WTC11 (cell line): ENCODE data around the gene TMEM164. TPM values are rescaled to one million over a fixed set of nuclear protein-coding genes. Genes with fewer than 3 reads are reported as not detected.

Source experiments
- ATAC-seq: fragments of 200-7000 bp; cut with Tn5 transposase; 2 replicates; pipeline ENCODE4 v1.10.0; 2021; ENCODE audit warnings: mild to moderate bottlenecking, moderate library complexity
- CTCF ChIA-PET: fragments of 300-600 bp; sonication (Branson Sonifier 250); formaldehyde crosslinking; loops from one replicate; lab custom pipeline; 2021; ENCODE audit warnings: antibody characterized with exemption; lab: Charles Lee
- POLR2A ChIA-PET: fragments of 350-600 bp; sonication (Branson Sonifier 250); formaldehyde crosslinking; loops from one replicate; lab custom pipeline; 2021; ENCODE audit warnings: antibody characterized with exemption; lab: Charles Lee
- DNase-seq: peaks from one replicate; pipeline ENCODE4 v3.0.0; 2021; ENCODE audit warnings: low spot score
- H3K27ac Mint-ChIP-seq: 2 replicates; pipeline ENCODE4 v1.8.0; 2021; ENCODE audit warnings: mixed read lengths
- H3K27me3 Mint-ChIP-seq: 2 replicates; pipeline ENCODE4 v1.8.0; 2021; ENCODE audit warnings: low read depth, mild to moderate bottlenecking, moderate library complexity, mixed read lengths
- H3K36me3 Mint-ChIP-seq: 2 replicates; pipeline ENCODE4 v1.8.0; 2021; ENCODE audit warnings: mixed read lengths
- H3K4me1 Mint-ChIP-seq: 2 replicates; pipeline ENCODE4 v1.8.0; 2022; ENCODE audit warnings: mixed read lengths
- H3K4me3 Mint-ChIP-seq: 2 replicates; pipeline ENCODE4 v1.8.0; 2021; ENCODE audit warnings: mild to moderate bottlenecking, moderate library complexity, mixed read lengths
- H3K9me3 Mint-ChIP-seq: 2 replicates; pipeline ENCODE4 v1.8.0; 2021; ENCODE audit warnings: mixed read lengths
- ARID4B ChIP-seq: sonication (generic); formaldehyde crosslinking; IDR thresholded peaks from 2 replicates; pipeline ENCODE4 v1.8.0; 2023; ENCODE audit warnings: missing genetic modification reagents, mild to moderate bottlenecking, borderline replicate concordance
- ATF1 ChIP-seq: sonication (generic); formaldehyde crosslinking; IDR thresholded peaks from 2 replicates; pipeline ENCODE4 v1.8.1; 2023; ENCODE audit warnings: mild to moderate bottlenecking, moderate library complexity, missing genetic modification reagents
- E2F5 ChIP-seq: sonication (generic); formaldehyde crosslinking; IDR thresholded peaks from 2 replicates; pipeline ENCODE4 v1.8.1; 2022; ENCODE audit warnings: mild to moderate bottlenecking, moderate library complexity, missing genetic modification reagents
- EMX1 ChIP-seq: fragments of 250-450 bp; sonication (Bioruptor Pico); IDR thresholded peaks from 2 replicates; pipeline ENCODE4 v1.8.0; 2021; ENCODE audit warnings: mild to moderate bottlenecking
- GTF2I ChIP-seq: fragments of 250-450 bp; sonication (Bioruptor Pico); conservative IDR thresholded peaks from 2 replicates; pipeline ENCODE4 v1.4.0; 2021; ENCODE audit warnings: mild to moderate bottlenecking
- HMGA2 ChIP-seq: fragments of 250-450 bp; sonication (Bioruptor Pico); IDR thresholded peaks from 2 replicates; pipeline ENCODE4 v1.4.0; 2021; ENCODE audit warnings: mild to moderate bottlenecking, moderate library complexity
- MXD4 ChIP-seq: fragments of 250-450 bp; sonication (Bioruptor Pico); IDR thresholded peaks from 2 replicates; pipeline ENCODE4 v1.8.0; 2021; ENCODE audit warnings: mild to moderate bottlenecking, moderate library complexity, borderline replicate concordance
- NFYB ChIP-seq: sonication (generic); formaldehyde crosslinking; conservative IDR thresholded peaks from 2 replicates; pipeline ENCODE4 v1.8.0; 2022; ENCODE audit warnings: low read depth, missing genetic modification reagents
- NR2C2 ChIP-seq: sonication (generic); formaldehyde crosslinking; IDR thresholded peaks from 2 replicates; pipeline ENCODE4 v1.8.0; 2022; ENCODE audit warnings: mild to moderate bottlenecking, missing genetic modification reagents
- NR3C1 ChIP-seq: sonication (generic); formaldehyde crosslinking; conservative IDR thresholded peaks from 2 replicates; pipeline ENCODE4 v1.8.1; 2023; ENCODE audit warnings: low read depth, mild to moderate bottlenecking, missing genetic modification reagents
- RORB ChIP-seq: fragments of 250-450 bp; sonication (Bioruptor Pico); IDR thresholded peaks from 2 replicates; pipeline ENCODE4 v1.9.0; 2021; ENCODE audit warnings: mild to moderate bottlenecking
- TP53 ChIP-seq: sonication (generic); formaldehyde crosslinking; IDR thresholded peaks from 2 replicates; pipeline ENCODE4 v1.8.1; 2023; ENCODE audit warnings: mild to moderate bottlenecking, missing genetic modification reagents
- ZBTB21 ChIP-seq: sonication (generic); formaldehyde crosslinking; IDR thresholded peaks from 2 replicates; pipeline ENCODE4 v1.8.1; 2023; ENCODE audit warnings: mild to moderate bottlenecking, missing genetic modification reagents, borderline replicate concordance
- ZMAT4 ChIP-seq: fragments of 250-450 bp; sonication (Bioruptor Pico); IDR thresholded peaks from 2 replicates; pipeline ENCODE4 v1.9.0; 2021; ENCODE audit warnings: mild to moderate bottlenecking
- ZNF138 ChIP-seq: sonication (generic); formaldehyde crosslinking; conservative IDR thresholded peaks from 2 replicates; pipeline ENCODE4 v1.8.1; 2022; ENCODE audit warnings: mild to moderate bottlenecking, moderate library complexity, missing genetic modification reagents
- ZNF219 ChIP-seq: sonication (generic); formaldehyde crosslinking; IDR thresholded peaks from 2 replicates; pipeline ENCODE4 v1.8.0; 2023; ENCODE audit warnings: missing genetic modification reagents, mild to moderate bottlenecking, borderline replicate concordance
- ZNF232 ChIP-seq: sonication (generic); formaldehyde crosslinking; IDR thresholded peaks from 2 replicates; pipeline ENCODE4 v1.8.0; 2022; ENCODE audit warnings: mild to moderate bottlenecking, missing genetic modification reagents
- ZNF317 ChIP-seq: sonication (generic); formaldehyde crosslinking; IDR thresholded peaks from 2 replicates; pipeline ENCODE4 v1.8.1; 2023; ENCODE audit warnings: low read depth, mild to moderate bottlenecking, moderate library complexity, missing genetic modification reagents, borderline replicate concordance
- ZNF396 ChIP-seq: fragments of 250-450 bp; sonication (Bioruptor Pico); IDR thresholded peaks from 2 replicates; pipeline ENCODE4 v1.8.0; 2021; ENCODE audit warnings: mild to moderate bottlenecking, moderate library complexity, borderline replicate concordance
- ZNF423 ChIP-seq: fragments of 250-450 bp; sonication (Bioruptor Pico); IDR thresholded peaks from 2 replicates; pipeline ENCODE4 v2.1.2; 2022; ENCODE audit warnings: mild to moderate bottlenecking, moderate library complexity
- total RNA-seq: library from RNA; stranded (reverse); gene quantifications from 3 replicates; pipeline ENCODE4 v1.2.3, GENCODE V29; 2021
- TF ChIP-seq, protein P1 (sequence below): sonication (generic); formaldehyde crosslinking; IDR thresholded peaks from 2 replicates; pipeline ENCODE4 v1.8.0; 2022; ENCODE audit warnings: mild to moderate bottlenecking, missing genetic modification reagents
- TF ChIP-seq, protein P2 (sequence below): fragments of 250-450 bp; sonication (Bioruptor Pico); IDR thresholded peaks from 2 replicates; pipeline ENCODE4 v1.9.0; 2021; ENCODE audit warnings: mild to moderate bottlenecking

TMEM164 gene
- total RNA-seq, 1 experiment from 2014 or later, result 16.0 TPM

DNA sequence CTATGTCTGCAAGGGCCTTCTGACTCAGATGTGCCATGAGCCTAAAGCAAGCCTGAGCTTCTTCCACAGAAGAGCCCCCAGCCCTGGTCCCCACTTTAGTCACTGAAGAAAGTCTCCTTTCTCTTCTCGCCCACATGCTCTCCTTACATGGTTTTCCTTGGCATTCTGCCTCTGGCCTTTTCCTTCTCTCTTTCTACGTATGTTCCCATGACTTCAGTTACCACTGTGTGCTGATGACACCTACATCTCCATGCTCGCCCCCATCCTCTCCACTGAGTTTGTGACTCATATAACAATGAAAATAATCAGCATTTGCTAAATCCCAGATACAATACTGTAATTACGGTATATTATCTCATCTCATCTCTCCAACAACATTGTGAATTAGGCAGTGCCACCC lies 165.7 kb downstream of the TMEM164 start (continued):
- TF ChIP-seq ZNF138 (CRISPR knock-in tag), result no peak

- H3K27me3 Mint-ChIP-seq, result no peaks in the 10 kb centered on the region
- ATAC-seq (no peak), DNase-seq (no peak)
- ChIA-PET POLR2A (no interaction called here), CTCF (no interaction called here)
- H3K4me3 Mint-ChIP-seq, result no peak overlapping the region
- H3K4me1 Mint-ChIP-seq, result peaks cover 5% of the 10 kb centered on the region
- no peaks in the 10 kb centered on the region for H3K36me3 Mint-ChIP-seq
- no peaks in the 10 kb centered on the region for H3K9me3 Mint-ChIP-seq
- H3K27ac Mint-ChIP-seq, result no peak overlapping the region
- TF ChIP-seq ZNF232, result no peak
- TF ChIP-seq ZNF219 (CRISPR knock-in tag), result no peak
- TF ChIP-seq, protein P1, sequence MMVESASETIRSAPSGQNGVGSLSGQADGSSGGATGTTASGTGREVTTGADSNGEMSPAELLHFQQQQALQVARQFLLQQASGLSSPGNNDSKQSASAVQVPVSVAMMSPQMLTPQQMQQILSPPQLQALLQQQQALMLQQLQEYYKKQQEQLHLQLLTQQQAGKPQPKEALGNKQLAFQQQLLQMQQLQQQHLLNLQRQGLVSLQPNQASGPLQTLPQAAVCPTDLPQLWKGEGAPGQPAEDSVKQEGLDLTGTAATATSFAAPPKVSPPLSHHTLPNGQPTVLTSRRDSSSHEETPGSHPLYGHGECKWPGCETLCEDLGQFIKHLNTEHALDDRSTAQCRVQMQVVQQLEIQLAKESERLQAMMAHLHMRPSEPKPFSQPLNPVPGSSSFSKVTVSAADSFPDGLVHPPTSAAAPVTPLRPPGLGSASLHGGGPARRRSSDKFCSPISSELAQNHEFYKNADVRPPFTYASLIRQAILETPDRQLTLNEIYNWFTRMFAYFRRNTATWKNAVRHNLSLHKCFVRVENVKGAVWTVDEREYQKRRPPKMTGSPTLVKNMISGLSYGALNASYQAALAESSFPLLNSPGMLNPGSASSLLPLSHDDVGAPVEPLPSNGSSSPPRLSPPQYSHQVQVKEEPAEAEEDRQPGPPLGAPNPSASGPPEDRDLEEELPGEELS (CRISPR knock-in tag), result no peak
- TF ChIP-seq EMX1 (CRISPR knock-in tag), result no peak
- no peak for TF ChIP-seq ATF1
- TF ChIP-seq GTF2I, result no peak
- TF ChIP-seq ZNF317 (CRISPR knock-in tag), result no peak
- TF ChIP-seq NR2C2 (CRISPR knock-in tag), result no peak
- no peak for TF ChIP-seq ZBTB21 (CRISPR knock-in tag)
- no peak for TF ChIP-seq ZNF423
These were observed 167.1 kb downstream of the TMEM164 start for GRCh38 chrX:110170029-110170428.

GRCh38 chrX:110171442-110171841 lies 168.5 kb downstream of the TMEM164 start:
- H3K27me3 Mint-ChIP-seq, result no peaks in the 10 kb centered on the region
- H3K9me3 Mint-ChIP-seq, result no peaks in the 10 kb centered on the region
- no peaks in the 10 kb centered on the region for H3K36me3 Mint-ChIP-seq
- peaks cover 5% of the 10 kb centered on the region for H3K4me1 Mint-ChIP-seq
- TF ChIP-seq E2F5 (CRISPR knock-in tag), result no peak
- TF ChIP-seq NR3C1 (CRISPR knock-in tag), result no peak
- TF ChIP-seq ARID4B (CRISPR knock-in tag), result no peak
- TF ChIP-seq RORB (CRISPR knock-in tag), result no peak
- TF ChIP-seq, protein P2, sequence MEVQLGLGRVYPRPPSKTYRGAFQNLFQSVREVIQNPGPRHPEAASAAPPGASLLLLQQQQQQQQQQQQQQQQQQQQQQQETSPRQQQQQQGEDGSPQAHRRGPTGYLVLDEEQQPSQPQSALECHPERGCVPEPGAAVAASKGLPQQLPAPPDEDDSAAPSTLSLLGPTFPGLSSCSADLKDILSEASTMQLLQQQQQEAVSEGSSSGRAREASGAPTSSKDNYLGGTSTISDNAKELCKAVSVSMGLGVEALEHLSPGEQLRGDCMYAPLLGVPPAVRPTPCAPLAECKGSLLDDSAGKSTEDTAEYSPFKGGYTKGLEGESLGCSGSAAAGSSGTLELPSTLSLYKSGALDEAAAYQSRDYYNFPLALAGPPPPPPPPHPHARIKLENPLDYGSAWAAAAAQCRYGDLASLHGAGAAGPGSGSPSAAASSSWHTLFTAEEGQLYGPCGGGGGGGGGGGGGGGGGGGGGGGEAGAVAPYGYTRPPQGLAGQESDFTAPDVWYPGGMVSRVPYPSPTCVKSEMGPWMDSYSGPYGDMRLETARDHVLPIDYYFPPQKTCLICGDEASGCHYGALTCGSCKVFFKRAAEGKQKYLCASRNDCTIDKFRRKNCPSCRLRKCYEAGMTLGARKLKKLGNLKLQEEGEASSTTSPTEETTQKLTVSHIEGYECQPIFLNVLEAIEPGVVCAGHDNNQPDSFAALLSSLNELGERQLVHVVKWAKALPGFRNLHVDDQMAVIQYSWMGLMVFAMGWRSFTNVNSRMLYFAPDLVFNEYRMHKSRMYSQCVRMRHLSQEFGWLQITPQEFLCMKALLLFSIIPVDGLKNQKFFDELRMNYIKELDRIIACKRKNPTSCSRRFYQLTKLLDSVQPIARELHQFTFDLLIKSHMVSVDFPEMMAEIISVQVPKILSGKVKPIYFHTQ, result no peak
- no peak for TF ChIP-seq ZNF219 (CRISPR knock-in tag)
- no peak for TF ChIP-seq MXD4
- no peak for TF ChIP-seq ZNF232
- TF ChIP-seq ZBTB21 (CRISPR knock-in tag), result no peak
- TF ChIP-seq TP53, result no peak
- TF ChIP-seq GTF2I, result no peak
- no peak for TF ChIP-seq HMGA2 (CRISPR knock-in tag)
- no peak for TF ChIP-seq NFYB (CRISPR knock-in tag)
- TF ChIP-seq ZNF396 (CRISPR knock-in tag), result no peak
- no peak for TF ChIP-seq ZMAT4
- ATAC-seq (no peak), DNase-seq (no peak)
- no peak overlapping the region for H3K4me3 Mint-ChIP-seq
- ChIA-PET POLR2A (no interaction called here), CTCF (no interaction called here)
- no peak overlapping the region for H3K27ac Mint-ChIP-seq
